Memory B cell (primary cell): ENCODE measurements around the gene CAMK2B.

ENCODE experiments used
- ATAC-seq: fragments of 150-1000 bp; cut with Tn5 transposase; 2 replicates; pipeline ENCODE4 v1.10.0; 2021; ENCODE audit warnings: low read depth, mild to moderate bottlenecking, moderate library complexity
- DNase-seq, 2 donors: peaks; one replicate each; pipeline ENCODE4 v3.0.0; 2022; ENCODE audit warnings: low spot score in 2 of 2
- H3K27ac Mint-ChIP-seq: one replicate; pipeline ENCODE4 v1.8.0; 2022; ENCODE audit warnings: mild to moderate bottlenecking, moderate library complexity, mixed read lengths
- H3K27me3 Mint-ChIP-seq: one replicate; pipeline ENCODE4 v1.8.0; 2022; ENCODE audit warnings: mixed read lengths
- H3K36me3 Mint-ChIP-seq: one replicate; pipeline ENCODE4 v1.8.0; 2022; ENCODE audit warnings: mild to moderate bottlenecking, mixed read lengths
- H3K4me1 Mint-ChIP-seq: one replicate; pipeline ENCODE4 v1.8.0; 2022; ENCODE audit warnings: mixed read lengths
- H3K4me3 Mint-ChIP-seq: one replicate; pipeline ENCODE4 v1.8.0; 2022; ENCODE audit warnings: mild to moderate bottlenecking, moderate library complexity, mixed read lengths
- H3K9me3 Mint-ChIP-seq: one replicate; pipeline ENCODE4 v1.8.0; 2022; ENCODE audit warnings: mixed read lengths

Gene CAMK2B

DNA sequence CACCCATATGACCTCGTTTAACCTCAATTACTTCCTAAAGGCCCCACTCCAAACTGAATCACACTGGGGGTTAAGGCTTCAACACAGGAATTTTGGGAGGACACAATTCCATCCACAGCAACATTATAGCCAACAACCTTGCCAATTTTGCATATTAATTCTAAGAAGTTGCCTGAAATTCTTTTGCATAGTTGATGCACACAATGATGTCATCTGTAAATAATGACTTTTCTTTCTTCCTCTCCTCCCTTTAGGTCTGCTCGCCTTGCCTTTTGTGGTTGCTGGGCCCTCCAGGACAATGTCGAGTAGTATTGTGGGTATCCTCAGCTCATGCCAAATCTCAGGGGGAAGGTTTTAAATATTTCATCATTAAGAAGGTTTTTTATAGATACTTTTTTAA is 16.0 kb upstream of the CAMK2B start:
- DNase-seq (no peak), ATAC-seq (no peak)
- Mint-ChIP-seq H3K9me3 (peaks cover 16% of the 10 kb centered on the region), H3K36me3 (peaks cover 15% of the 10 kb centered on the region), H3K27ac (no peak overlapping the region), H3K4me3 (no peak overlapping the region), H3K27me3 (peaks cover 1% of the 10 kb centered on the region), H3K4me1 (peaks cover 14% of the 10 kb centered on the region)

- peak in 1 of 2 donors; percentile 65 for DNase-seq
- peak overlapping the region; percentile 74 for H3K4me3 Mint-ChIP-seq
- no peaks in the 10 kb centered on the region for H3K27me3 Mint-ChIP-seq
- H3K27ac Mint-ChIP-seq = peak overlapping the region; percentile 90
- peaks cover 18% of the 10 kb centered on the region for H3K9me3 Mint-ChIP-seq
- H3K4me1 Mint-ChIP-seq = peaks cover 14% of the 10 kb centered on the region
- ATAC-seq = peak; percentile 89
- H3K36me3 Mint-ChIP-seq = peaks cover 16% of the 10 kb centered on the region
Measured at GRCh38 chr7:44338600-44338999, 13.2 kb upstream of the CAMK2B start.

- no peaks in the 10 kb centered on the region for H3K27me3 Mint-ChIP-seq
- peaks cover 18% of the 10 kb centered on the region for H3K9me3 Mint-ChIP-seq
- peaks cover 14% of the 10 kb centered on the region for H3K4me1 Mint-ChIP-seq
- ATAC-seq = no peak
- H3K27ac Mint-ChIP-seq = peak overlapping the region; percentile 36
- DNase-seq = no peak
- peaks cover 16% of the 10 kb centered on the region for H3K36me3 Mint-ChIP-seq
- H3K4me3 Mint-ChIP-seq = no peak overlapping the region
Measured at GRCh38 chr7:44336491-44336890, 11.1 kb upstream of the CAMK2B start.

DNA sequence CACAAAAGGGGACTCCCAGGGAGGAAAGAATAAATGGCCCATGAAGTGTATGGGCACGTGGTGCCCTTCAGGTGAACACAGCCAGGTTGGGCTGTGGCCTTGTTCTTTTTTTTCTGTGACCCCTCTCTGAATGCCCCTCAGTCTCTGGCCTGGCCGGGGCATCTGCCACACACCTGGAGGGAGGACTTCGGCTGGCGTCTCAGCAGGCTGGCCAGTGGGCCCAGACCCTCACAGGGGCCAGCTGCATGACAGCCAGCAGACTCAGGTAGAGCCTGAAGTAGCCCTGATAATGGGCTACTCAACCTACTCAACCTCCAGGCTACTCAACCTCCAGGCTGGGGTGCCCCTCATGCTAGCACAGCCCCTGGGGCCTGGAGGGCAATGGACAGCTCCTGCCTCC is 9.8 kb upstream of the CAMK2B start:
- Mint-ChIP-seq H3K27ac (peak overlapping the region; percentile 36), H3K4me3 (no peak overlapping the region), H3K36me3 (peaks cover 16% of the 10 kb centered on the region), H3K4me1 (peaks cover 14% of the 10 kb centered on the region), H3K27me3 (no peaks in the 10 kb centered on the region), H3K9me3 (peaks cover 16% of the 10 kb centered on the region)
- ATAC-seq (no peak), DNase-seq (no peak)

DNA sequence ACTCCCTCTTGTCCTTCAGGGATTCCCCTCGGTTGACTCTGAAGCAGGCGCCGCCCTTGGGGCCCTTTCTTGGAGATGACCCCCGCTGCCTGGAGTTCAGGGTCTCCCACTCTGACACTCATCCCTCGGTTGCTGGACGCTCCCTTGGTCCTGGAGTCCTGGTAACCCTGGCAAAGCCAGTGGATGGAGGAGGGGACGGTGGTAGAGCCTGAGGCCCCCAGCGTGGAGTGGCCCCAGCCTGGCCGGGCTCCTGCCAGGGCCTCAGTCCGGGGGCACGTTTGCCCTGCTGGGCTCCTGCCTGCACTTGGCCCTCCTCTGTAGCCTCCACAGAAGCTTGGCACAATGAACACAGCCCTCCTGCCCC is 9.3 kb upstream of the CAMK2B start:
- ATAC-seq = no peak
- H3K4me3 Mint-ChIP-seq = no peak overlapping the region

DNA sequence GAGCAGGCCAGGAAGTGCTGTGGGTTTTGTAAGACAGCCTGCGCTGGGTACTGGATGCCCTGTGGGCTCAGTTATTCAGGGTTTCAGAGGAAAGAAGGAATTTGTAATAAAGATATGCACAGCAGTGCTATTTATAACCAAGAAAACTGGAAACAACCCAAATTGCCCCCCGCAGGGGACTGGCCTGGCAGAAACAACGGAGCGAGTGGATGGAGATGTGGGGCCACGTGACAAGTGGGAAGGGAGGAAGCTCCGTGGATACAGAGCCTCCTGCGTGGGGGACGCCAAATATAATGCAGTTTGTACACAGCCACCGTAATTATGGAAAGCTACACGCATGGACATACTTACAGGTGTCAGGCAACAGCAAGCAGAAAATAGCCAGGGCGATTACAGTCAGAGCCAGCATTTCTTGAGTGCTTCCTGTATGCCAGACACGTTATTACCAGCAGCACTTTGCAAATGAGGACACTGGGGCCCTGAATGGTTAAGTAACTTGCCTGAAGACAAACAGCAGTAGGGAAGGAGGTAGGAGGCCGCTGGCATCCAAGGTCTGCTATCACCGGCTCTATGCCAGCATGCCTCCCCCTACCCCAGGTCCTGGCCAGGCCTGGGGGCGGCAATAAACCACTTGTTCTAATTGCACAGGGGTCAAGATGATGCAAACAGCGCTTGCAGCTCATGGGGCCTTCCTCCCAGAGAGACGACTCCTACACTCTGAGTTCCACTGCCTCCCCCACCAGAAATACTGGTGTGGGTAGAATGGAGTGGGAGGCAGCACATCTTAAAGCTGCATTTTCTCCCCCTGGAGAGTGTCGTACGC is 8.7 kb upstream of the CAMK2B start:
- Mint-ChIP-seq H3K36me3 (peaks cover 16% of the 10 kb centered on the region), H3K4me1 (peaks cover 12% of the 10 kb centered on the region), H3K4me3 (no peak overlapping the region), H3K27ac (no peak overlapping the region), H3K27me3 (no peaks in the 10 kb centered on the region), H3K9me3 (peaks cover 16% of the 10 kb centered on the region)
- no peak for ATAC-seq
- no peak for DNase-seq

More for the DNA sequence above, 9.3 kb upstream of the CAMK2B start:
- Mint-ChIP-seq H3K27me3 (no peaks in the 10 kb centered on the region), H3K9me3 (peaks cover 16% of the 10 kb centered on the region), H3K36me3 (peaks cover 16% of the 10 kb centered on the region), H3K27ac (no peak overlapping the region), H3K4me1 (peaks cover 14% of the 10 kb centered on the region)
- no peak for DNase-seq

DNA sequence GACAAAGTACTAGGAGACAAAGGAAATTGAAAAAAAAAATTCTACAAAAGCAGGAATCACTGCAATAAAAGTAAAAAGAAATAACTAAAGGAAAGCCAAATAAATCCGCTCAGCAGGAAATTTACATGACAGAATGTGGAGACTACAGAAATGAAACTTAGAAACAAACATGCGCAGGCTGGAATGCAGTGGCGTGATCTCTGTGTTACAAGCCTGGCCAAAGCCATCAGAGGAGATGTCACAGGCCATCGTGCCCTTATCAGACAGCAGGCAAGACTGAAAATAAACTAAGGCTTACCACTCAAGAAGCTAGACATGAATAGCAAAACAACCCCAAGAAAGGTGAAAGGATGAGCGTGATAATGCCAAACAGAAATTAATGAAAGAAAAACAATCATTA is 6.3 kb upstream of the CAMK2B start:
- ATAC-seq = no peak
- DNase-seq = no peak
- Mint-ChIP-seq H3K4me1 (peaks cover under 1% of the 10 kb centered on the region), H3K9me3 (peaks cover 10% of the 10 kb centered on the region), H3K36me3 (peaks cover 7% of the 10 kb centered on the region), H3K4me3 (no peak overlapping the region), H3K27me3 (peaks cover 5% of the 10 kb centered on the region), H3K27ac (no peak overlapping the region)

GRCh38 chr7:44330331-44330730 is 4.9 kb upstream of the CAMK2B start:
- Mint-ChIP-seq H3K27ac (no peak overlapping the region), H3K36me3 (no peaks in the 10 kb centered on the region), H3K4me1 (peaks cover 10% of the 10 kb centered on the region), H3K27me3 (peaks cover 16% of the 10 kb centered on the region), H3K4me3 (no peak overlapping the region), H3K9me3 (peaks cover 3% of the 10 kb centered on the region)
- ATAC-seq = no peak
- DNase-seq = no peak

DNA sequence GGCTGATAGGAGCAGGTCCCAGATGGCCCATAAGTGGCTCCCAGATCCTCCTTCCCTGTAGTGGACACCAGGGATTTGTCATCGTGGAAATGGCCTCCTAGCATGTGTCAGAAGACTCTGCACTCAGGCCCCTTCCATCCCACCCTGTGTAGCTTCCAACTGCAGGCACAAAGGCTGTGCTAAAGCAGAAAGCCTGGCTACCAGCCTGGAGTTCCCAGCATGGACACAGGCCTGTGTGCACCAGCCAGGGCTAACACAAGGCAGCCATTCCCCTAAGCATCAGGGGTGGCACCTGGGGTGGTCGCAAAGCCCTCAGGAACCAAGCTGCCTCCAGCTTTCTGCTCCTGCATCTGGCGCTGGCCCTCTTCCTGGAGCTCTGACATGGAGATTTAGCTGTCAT is 4.5 kb upstream of the CAMK2B start:
- no peak overlapping the region for H3K27ac Mint-ChIP-seq
- peaks cover 10% of the 10 kb centered on the region for H3K4me1 Mint-ChIP-seq
- no peak for ATAC-seq
- H3K36me3 Mint-ChIP-seq = no peaks in the 10 kb centered on the region
- H3K27me3 Mint-ChIP-seq = peaks cover 16% of the 10 kb centered on the region
- DNase-seq = no peak
- no peak overlapping the region for H3K4me3 Mint-ChIP-seq
- peaks cover 3% of the 10 kb centered on the region for H3K9me3 Mint-ChIP-seq

- H3K27me3 Mint-ChIP-seq = peaks cover 19% of the 10 kb centered on the region
- H3K36me3 Mint-ChIP-seq = no peaks in the 10 kb centered on the region
- peaks cover 3% of the 10 kb centered on the region for H3K9me3 Mint-ChIP-seq
- no peak overlapping the region for H3K4me3 Mint-ChIP-seq
- ATAC-seq (no peak), DNase-seq (no peak)
- peaks cover 14% of the 10 kb centered on the region for H3K4me1 Mint-ChIP-seq
- no peak overlapping the region for H3K27ac Mint-ChIP-seq
Measured at GRCh38 chr7:44329081-44329480, 3.7 kb upstream of the CAMK2B start.

DNA sequence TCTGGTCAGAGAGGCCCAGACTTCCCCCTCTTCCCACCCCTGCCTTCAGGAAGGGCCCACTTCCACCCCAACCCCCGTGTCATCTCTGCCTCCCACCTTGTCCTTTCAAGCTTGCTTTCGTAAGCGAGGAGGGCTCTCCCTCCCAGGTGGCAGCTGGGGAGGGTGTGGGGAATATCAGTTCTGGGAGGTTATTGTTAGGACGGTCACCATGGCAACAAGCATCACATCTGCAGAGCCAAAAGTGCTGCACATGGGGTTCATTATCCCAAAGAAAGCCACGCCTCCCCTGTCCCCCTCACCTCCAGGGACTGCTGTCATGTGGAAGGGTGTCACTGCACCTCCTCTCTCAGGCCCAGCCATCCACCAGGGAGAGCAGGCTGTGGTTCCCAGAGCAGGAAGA is 2.6 kb upstream of the CAMK2B start:
- DNase-seq = no peak
- ATAC-seq = peak; percentile 28
- H3K36me3 Mint-ChIP-seq = no peaks in the 10 kb centered on the region
- H3K4me1 Mint-ChIP-seq = peaks cover 16% of the 10 kb centered on the region
- H3K27me3 Mint-ChIP-seq = peaks cover 28% of the 10 kb centered on the region
- peaks cover 3% of the 10 kb centered on the region for H3K9me3 Mint-ChIP-seq
- no peak overlapping the region for H3K4me3 Mint-ChIP-seq
- H3K27ac Mint-ChIP-seq = peak overlapping the region; percentile 2

DNA sequence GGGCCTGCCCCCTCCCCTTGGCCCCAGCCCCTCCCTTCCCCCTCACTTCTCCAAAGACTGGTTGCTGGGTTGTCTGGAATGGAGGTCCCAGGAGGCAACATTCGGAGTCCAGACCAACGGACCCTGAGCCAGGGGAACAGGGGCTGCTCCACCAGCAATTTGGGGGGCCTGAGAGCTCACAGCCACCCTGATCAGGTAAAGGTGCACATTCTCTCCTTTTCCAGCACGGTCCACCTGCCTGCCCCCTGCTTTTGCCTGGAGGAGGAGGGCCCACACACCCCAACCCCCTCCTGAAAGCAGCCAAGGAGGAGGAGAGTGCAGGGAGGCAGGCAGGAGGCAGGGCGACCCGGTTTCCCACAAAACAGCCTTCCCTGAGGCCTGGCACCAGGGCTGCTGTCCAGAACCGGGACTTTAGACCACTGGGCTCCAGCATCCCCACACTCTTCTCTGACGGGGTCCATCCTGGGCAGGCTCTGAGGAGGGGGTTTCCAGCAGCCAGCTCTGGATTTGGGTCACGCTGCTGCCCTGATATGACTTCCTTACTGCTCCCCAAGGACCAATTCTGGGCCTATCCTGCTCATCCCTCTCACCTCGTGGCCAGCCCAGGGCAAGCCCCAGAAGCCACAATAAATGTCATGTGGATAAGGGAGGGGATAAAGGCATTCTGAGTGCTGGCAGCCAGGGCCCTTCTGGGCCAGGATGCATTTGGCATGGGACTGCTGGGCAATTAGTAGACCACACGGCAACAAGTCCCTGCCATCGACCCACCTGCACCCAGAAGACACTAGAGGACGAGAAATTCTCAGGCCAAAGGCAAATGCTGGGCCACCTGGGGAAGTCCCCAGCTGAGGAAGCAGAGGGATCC is 1.1 kb upstream of the CAMK2B start:
- ATAC-seq (peak; percentile 23), DNase-seq (no peak)
- no peaks in the 10 kb centered on the region for H3K36me3 Mint-ChIP-seq
- peaks cover 31% of the 10 kb centered on the region for H3K27me3 Mint-ChIP-seq
- peaks cover 16% of the 10 kb centered on the region for H3K4me1 Mint-ChIP-seq
- peak overlapping the region; percentile 50 for H3K4me3 Mint-ChIP-seq
- H3K27ac Mint-ChIP-seq = no peak overlapping the region
- H3K9me3 Mint-ChIP-seq = peaks cover 3% of the 10 kb centered on the region

- DNase-seq (no peak), ATAC-seq (peak; percentile 20)
- H3K4me3 Mint-ChIP-seq = peak overlapping the region; percentile 85
- H3K27me3 Mint-ChIP-seq = peaks cover 31% of the 10 kb centered on the region
- H3K9me3 Mint-ChIP-seq = peaks cover 3% of the 10 kb centered on the region
- no peak overlapping the region for H3K27ac Mint-ChIP-seq
- H3K4me1 Mint-ChIP-seq = peaks cover 16% of the 10 kb centered on the region
- H3K36me3 Mint-ChIP-seq = no peaks in the 10 kb centered on the region
Measured at GRCh38 chr7:44325811-44326241, 432 bp upstream of the CAMK2B start.

DNA sequence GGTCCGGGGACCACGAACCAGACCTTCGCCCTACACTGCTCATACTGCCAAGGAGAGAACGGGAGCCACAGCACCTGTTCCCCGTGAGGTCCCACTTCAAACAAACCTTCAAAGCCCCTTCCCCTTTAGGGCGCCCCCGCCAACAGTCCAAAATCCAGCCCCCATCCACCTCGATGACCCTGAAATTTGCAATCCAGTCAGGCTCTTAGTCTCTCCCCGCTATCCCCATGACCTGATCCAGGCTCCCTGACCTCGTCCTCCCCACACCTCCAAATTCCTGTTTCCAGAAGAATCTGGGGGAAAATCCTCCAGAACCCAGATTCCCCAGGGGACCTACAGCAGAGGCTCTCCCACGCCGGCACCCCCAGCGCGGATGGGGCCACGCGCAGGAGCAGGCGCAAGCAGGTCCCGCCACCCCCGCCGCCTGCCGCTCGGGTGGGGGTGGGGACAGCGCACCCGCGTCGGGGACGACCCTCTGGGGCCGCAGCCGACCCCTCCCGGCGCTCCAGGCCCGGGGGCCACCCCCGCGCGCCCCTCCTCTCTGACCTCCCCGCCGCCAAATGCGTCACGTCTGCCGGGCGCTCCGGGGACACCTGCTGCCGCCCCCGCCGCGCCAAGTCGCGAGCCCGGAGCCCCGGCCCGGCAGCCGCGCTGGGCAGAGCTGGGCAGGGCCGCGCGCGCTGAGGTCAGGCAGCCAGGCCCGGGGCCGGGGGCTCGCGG is 753 bp downstream of the CAMK2B start:
- H3K9me3 Mint-ChIP-seq = peaks cover 3% of the 10 kb centered on the region
- H3K27me3 Mint-ChIP-seq = peaks cover 31% of the 10 kb centered on the region
- peaks cover 16% of the 10 kb centered on the region for H3K4me1 Mint-ChIP-seq
- H3K27ac Mint-ChIP-seq = no peak overlapping the region
- peak overlapping the region; percentile 65 for H3K4me3 Mint-ChIP-seq
- peak; percentile 25 for ATAC-seq
- no peak for DNase-seq
- no peaks in the 10 kb centered on the region for H3K36me3 Mint-ChIP-seq
